Activated CD4-positive, alpha-beta T cell treated with anti-CD3 and anti-CD28 coated beads, Interleukin-2, Interleukin-4, amounts not matched to agents 100 ng/mL and 50 ng/mL, durations not matched to agents 16 hours and 8 hours (primary cell): ENCODE measurements around the gene TRAK1.
"Not testable (repeated sequence)": the region's sequence is repeated elsewhere in the genome, so short reads cannot be mapped to it uniquely, and the experiment has no call there.

Source experiments
- DNase-seq: peaks from one replicate; pipeline ENCODE4 v3.0.0-alpha.2; 2020; ENCODE audit warnings: low spot score

Gene TRAK1

GRCh38 chr3:42090973-42091731 is at the start of gene TRAK1:
Gene TRAK1 (plus strand): TSS chr3:42091357. CDS start chr3:42091470, 113 bp downstream.
- no peak for DNase-seq

- no peak for DNase-seq
These were observed 48.4 kb upstream of the TRAK1 start for GRCh38 chr3:42042747-42043098.

- no peak for DNase-seq
These were observed 47.9 kb upstream of the TRAK1 start for GRCh38 chr3:42043099-42043813.

GRCh38 chr3:42045708-42046243 is 45.4 kb upstream of the TRAK1 start:
- no peak for DNase-seq

GRCh38 chr3:42048526-42048925 is 42.6 kb upstream of the TRAK1 start:
- DNase-seq: not testable (repeated sequence)

- DNase-seq: no peak
These were observed 41.0 kb upstream of the TRAK1 start for GRCh38 chr3:42050126-42050525.

- no peak for DNase-seq
These were observed 39.6 kb upstream of the TRAK1 start for GRCh38 chr3:42051384-42052131.

GRCh38 chr3:42052132-42052483 is 39.0 kb upstream of the TRAK1 start:
- no peak for DNase-seq

- DNase-seq: no peak
These were observed 38.4 kb upstream of the TRAK1 start for GRCh38 chr3:42052484-42053351.

- DNase-seq: no peak
These were observed 37.7 kb upstream of the TRAK1 start for GRCh38 chr3:42053476-42053875.

- no peak for DNase-seq
These were observed 35.9 kb upstream of the TRAK1 start for GRCh38 chr3:42055291-42055690.

GRCh38 chr3:42056840-42057239 is 34.3 kb upstream of the TRAK1 start:
- DNase-seq: no peak

- DNase-seq: no peak
These were observed 33.5 kb upstream of the TRAK1 start for GRCh38 chr3:42057561-42058211.

- no peak for DNase-seq
These were observed 30.0 kb upstream of the TRAK1 start for GRCh38 chr3:42061025-42061712.

- DNase-seq: no peak
These were observed 29.3 kb upstream of the TRAK1 start for GRCh38 chr3:42061713-42062380.

GRCh38 chr3:42062464-42062863 is 28.7 kb upstream of the TRAK1 start:
- DNase-seq: no peak

GRCh38 chr3:42063888-42064287 is 27.3 kb upstream of the TRAK1 start:
- no peak for DNase-seq

- DNase-seq: no peak
These were observed 24.5 kb upstream of the TRAK1 start for GRCh38 chr3:42066516-42067181.

GRCh38 chr3:42067326-42067725 is 23.8 kb upstream of the TRAK1 start:
- no peak for DNase-seq
